ENCODE results near the gene KCNIP3.

The KCNIP3 gene

DNA sequence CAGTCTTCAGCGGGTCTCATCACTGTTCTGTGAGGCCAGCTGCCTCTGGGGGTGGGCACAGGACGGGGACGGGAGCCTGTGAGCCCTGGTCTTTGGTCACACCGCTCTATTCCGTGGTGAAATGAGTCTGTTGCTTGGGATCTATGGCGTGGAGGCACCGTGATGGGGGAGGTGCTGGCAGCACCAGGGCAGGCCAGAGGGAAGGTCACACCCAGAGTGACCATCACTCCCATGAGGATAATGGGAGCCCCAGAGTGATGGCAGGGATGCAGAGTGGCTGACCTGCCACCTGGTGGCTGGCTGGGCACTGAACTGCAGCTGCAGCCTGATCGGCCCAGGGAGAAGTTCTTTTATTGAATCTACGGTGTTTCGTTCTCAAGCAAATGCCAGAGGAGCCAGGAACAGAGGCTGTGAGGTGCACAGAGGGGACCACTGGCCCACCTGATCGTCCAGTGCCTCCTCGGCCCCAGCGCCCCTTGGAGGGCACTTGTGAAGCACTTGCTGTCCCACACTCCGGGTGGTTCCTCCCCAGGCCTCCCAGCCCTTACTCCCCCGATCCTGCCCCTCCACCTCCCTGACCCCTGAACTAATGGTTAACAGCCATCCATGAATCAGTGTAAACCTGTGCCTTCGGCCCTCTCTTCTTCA lies 17.9 kb downstream of the KCNIP3 start:
- peak; percentile 24 for DNase-seq

DNA sequence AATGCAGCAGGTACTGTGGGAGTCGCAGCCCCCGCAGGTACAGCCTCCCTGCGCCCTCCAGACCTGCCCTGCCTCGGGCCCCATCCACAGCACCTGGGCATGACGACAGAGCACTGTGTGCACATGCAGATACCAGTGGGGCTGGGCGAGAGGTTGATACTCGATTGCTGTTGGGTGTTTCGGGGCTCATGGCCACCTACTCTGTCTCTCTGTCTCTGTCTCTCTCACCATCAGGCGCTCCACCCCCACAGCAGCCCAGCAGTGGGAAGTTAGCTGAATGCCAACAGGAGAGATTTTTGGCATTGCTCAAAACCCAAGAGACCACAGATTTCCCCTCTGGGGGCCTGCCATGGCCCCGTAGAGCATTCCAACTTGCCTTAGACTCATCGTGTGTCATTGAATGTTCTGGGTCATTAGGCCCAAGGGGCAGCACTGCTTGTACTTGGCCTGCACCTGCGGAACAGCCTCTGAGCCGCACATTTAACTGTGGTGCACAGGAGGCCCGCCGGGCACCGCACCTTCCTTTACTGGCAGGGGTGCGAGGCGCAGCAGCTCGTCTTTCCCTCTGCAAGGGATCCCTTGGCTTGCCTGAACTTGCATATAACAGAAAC lies 18.8 kb downstream of the KCNIP3 start:
- no peak for DNase-seq

DNA sequence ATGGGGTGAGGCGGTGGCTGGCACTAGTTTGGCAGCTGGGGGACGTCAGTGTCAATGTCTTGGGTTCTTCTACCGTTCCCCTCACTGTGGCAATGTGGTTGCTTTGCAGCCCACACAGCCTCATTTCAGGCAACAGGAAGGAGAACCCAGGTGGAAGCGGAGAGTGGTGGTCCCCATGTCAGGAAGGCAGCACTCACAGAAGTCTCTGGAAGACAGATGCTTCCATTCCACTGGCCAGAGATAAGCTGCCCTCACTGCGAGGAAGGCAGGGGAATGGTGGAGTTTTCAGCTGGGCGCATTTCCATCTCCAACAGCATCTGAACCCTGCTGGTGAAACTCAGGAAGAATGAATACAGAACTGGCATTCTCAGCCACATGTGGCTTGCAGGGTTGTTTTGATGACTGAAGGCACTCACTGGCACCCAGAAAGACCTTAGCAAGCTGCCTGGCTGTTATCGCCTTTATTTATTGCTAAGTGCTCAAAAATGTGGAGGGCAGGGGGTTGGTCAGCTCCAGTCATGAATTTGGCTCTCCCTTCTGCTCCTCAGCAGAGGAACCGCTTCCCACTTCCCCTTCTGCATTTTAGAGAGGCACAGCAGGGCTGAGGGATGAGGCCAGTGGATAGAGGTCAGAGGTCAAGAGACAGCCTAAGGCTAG lies 19.4 kb downstream of the KCNIP3 start:
- DNase-seq: no peak

DNA sequence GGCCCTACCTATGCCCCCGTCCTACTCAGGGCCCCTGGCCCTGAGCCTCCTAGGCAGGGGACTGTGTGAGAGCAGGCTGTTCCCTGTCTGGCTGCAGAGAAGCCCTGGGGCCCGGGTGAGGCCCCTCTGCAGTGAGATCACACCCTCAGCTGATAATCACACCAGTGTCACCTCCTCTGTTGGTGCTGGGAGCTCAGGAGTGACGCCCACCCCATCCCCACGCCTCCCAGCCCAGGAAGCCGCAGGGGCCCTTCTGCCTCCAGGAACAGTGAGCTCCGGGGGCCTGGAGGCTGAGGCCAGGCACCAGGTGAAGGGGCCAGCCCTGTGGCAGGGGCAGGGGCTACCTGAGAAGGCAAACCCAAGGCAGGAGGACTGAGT lies 20.0 kb downstream of the KCNIP3 start:
- no peak for DNase-seq

DNA sequence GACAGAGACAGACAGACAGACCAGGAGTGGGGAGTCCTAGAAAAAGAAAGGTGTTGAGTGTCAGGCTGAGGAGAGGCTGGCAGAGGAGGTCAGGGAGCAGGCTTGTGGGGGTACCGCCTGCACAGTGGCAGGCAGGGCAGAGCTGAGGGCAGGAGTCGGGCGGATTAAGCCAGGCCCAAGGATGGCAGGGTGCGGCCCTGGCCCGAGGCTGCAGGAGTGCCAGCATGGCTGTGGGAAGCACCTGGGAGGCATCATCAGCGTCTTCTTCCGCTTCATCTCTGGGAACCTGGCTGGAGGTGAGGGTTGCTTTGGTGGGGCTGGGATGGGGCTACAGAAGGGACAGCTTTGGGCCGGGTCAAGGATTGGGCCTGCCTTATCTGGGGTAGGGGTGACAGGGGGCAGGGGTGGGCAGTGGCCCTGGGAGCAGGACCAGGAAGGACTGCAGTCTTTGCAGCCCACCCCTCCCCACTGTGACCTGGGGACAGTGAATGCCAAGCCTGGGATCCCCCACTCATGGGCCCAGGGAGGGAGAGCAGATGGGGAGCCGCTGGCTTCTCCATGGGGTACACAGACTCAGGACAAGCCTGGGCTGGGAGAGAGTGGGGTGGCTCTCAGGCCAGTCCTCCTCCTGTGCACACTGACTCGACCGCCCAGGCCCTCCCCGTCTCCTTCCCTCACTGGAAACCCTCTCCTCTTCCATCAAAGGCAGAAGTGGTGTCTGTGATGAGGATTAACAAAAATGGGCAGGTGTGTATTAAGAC lies 20.7 kb downstream of the KCNIP3 start:
- DNase-seq: no peak

DNA sequence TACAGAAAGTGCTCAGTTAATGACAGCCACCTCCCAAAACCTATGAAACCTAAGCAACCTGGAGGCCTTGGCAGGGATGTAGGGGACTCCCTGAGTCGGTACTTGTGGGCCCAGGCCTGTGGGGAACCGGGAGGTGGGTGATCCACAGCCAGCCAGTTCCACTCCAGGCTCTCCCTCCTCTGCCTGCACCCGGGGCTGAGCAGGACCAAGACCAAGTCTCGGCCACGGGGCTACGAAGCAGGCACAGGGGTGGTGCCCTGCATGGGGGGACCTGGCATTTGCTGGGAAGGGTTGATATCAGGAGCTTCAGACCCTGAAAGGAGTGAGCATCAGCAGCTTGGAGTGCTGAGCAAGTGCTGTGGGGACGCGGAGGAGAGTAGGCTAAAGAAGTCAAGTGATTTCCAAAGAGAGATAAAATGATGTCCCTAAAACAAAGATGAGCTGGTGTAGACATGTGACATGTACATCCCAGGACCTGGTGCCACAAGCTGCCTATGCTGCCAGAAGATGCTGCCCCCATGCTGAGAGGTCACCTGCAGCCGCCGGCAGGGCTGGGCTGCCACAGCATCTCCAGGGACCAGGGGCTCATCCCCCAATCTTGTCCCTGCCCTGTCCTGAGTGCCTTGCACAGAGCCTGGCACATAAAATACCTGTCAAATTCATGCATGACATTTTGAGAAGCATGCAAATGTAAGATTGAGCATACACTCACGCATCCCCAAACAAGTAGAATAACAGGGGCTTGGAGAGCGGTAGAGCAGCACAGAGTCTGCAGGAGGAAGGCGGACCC lies 21.5 kb downstream of the KCNIP3 start:
- no peak for DNase-seq

DNA sequence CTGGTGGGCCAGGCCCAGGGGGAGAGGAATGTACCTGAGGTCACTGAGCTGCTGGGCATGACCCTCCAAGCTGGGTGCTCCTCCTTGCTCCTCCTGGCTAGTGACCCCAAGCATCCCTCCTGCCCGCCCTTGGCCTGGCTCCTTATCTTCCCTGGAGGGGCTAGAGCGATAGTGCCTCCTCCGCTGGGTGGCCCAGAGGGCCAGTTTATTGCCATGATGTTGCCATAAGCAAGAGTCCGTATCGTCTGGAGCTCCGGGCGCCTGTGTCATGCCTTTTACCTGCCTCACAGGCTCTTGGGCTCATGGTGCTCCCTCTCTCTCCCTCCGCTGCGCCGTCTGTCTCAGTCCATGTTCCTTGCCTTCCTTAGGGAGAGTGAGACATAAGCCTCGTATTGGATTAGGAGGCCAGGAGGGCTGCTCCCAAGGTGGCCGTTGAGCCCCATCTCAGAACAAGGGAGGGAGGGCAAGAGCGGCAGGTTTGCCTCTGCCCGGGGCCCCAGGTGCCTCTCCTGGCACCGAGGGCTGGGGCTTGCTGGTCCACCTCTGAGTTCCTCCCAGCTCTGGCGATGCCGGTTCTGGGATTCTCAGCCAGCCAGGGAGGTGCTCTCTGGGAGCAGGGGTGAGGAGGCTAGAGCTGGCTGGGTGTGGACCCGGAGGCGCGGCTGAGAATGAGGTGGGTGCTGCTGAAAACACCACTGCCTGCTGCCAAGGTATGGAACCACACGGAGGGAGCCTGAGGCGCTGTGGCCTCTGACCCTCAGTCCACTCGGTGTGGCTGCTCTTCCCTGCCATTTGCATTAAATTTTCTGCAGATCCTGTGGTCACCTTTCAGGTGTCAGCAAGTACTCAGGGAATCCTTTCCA lies 22.6 kb downstream of the KCNIP3 start:
- no peak for DNase-seq

DNA sequence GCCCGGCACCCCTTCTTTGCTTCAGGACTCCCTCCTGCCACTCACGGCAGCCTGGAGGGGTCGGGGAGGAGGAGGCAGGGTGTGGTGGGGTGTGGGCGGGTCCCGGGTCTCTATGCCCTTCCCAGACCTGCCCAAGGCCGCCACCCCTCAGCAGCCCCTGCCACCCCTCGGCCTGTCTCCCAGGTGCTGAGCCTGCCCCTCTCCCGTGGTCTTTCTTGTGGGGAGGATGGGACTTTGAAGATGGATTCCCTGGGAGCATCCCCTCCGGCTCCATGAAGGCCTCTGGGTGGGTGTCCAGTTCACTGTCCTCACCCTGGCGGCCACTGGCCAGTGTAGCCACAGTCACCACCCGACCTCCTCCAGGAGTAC lies 23.2 kb downstream of the KCNIP3 start:
- no peak for DNase-seq

DNA sequence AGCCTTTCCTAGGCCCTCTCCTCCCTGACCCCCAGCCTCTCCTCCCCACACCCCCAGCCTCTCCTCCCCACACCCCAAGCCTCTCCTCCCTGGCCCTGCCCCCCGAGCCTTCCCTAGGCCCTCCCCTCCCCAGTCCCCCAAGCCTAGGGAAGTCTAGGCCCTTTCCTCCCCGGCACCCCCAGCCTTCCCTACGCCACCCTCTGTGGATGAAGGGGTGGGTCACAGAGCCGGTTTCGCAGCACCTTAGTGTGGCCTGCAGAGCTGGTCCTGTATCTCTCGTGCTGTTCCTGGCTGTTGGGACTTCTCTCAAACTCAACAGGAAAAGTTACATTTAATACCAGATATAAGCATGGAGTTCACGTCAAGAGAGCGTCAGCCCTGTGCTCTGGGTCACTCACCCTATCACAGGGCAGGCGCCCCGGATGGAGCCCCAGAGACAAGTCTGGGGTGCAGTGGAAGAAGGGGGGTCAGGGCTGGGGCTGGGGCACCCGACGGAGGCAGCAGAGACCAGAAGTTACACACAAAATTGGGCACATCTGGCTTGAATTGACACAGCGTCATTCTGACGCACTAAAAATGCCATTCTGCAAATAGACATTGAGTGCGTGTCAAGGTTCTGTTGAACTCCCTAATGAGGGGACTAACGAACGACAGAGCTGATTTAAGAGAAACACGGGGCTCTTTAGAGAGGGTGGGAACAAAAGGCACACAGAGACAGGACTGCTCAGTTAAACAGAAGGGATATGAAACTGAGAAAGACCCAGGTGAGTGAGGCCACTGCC lies 24.0 kb downstream of the KCNIP3 start:
- no peak for DNase-seq

DNA sequence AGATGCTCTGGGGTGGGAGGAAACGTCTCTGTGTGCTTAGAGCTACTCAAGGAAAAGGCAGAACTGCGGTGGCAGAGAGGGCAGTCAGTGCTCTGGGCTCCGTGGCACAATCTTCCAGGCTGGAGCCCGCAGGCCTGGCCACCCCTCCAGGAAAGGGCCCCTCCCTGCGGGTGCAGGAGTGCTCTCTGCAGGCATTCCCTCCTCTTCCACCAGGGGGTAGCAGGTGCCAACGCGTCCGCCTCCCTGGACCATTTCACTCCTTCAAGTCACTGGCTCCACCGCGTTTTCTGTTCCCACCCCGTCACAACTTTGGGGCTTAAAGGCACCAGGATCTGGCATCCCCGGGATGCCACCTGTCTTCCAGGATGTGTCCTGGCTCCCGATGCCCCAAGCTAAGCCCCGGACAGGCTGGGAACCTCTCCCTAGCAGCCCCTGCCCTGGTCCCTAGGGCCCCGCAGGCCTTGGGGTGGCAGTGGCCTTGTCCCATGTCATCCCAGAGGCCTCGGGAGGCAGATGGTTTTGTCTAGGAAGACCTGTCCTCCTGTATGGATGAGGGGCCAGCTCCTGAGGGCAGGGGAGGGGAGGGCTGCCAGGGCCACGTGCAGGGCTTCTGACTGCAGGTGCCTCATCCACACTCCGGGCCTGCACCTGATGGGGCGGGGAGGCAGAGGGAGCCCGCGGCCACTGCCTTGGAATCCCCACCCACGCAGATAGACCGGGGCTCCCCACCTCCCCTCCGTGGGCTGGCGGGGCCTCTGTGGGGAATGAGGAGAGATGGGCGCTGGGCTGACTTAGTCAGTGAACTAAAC lies 26.4 kb downstream of the KCNIP3 start:
- DNase-seq: peak; percentile 7

DNA sequence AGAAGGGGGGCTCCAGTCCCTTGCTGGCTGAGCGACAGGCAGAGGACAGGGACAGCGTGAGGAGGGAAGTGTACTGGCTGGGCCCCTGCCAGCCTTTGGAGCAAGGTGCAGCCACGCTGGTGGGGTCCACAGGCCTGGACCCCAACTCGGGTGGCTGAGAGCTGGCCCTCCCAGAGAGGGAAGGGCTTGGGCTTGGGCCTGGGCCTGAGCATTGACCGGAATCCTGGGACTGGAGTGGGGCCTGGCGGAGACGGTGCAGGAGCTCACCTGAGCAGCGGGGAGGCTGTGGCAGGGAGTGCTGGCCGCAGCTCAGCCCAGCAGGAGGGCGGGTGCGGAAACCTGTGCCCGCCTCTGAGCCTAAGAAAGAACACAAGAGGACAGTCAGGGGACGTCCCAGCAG lies 27.9 kb downstream of the KCNIP3 start:
- no peak for DNase-seq

DNA sequence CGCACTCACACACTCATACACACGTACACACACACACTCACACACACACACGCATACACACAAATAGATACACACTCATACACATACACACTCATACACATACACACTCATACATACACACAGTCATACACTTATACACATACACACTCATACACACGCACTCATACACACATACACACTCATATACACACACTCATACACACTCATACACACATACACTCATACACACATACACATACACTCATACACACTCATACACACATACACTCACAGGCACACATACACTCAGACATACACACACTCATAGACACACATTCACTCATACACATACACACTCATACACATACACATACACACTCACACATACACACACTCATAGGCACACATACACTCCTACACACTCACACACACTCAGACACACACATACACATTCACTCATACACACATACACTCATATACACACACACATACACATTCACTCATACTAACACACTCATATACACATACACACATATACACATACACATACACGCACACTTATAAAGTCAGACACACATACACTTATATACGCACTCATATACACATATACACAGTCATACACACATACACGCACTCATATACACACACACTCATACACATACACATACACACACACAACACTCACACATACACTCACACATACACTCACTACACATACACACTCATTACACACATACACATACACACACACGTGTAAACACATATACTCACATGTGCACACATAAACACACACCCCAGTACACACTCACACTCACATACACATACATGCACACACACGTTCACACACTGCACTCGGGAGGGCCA lies 28.7 kb downstream of the KCNIP3 start:
- no peak for DNase-seq

DNA sequence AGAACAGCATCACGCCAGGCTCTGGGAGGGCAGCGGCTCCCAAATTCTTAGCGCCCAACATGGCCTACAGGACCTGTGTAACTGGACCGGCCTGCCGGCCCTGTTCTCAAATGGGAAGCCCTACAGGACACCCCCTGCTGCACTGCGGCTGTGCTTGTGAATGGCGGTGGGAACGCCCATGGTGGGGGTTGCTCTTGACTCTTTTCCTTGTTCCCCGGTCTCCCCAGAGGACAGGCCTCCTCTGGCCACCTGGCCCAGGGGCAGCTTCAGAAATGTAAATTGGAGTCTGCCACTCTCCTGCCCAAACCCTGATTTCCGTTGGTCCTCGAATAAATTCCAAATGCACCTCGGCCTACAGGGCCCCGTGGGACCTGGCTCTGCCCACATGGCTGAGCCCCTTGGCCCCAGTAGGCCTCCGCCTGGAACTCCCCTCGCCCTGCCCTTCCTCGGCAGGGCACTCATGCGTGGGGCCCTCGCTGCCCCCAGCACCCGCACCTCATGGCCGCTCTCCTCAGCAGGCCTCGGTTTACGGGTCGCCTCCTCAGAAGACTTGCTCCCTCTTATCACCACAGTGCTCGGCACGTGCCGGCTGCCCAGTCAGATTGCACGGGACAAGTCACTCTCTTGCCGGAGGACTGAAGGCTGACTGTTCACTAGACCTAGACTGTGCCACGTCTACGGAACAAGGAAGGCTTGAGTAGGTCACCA lies 29.4 kb downstream of the KCNIP3 start:
- DNase-seq: no peak

DNA sequence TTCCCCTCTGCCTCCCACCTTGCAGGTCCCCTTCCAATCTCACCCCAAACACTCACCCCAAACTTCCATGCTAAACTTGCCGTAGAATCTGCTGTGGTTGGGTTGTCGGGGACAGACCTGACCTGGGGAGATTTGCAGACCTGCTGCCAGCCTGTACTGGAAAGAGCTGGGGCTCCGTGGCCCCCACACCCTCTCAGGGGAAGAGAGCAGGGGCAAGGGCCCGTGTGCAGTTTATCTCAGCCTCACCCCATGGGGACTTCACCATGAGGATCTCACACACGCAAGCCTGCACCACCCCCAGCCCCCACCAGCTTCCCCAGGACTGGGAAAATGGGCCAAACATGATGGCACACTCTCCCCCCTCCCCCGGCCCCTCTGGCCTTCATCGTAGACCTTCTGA lies 30.7 kb downstream of the KCNIP3 start:
- DNase-seq: no peak

DNA sequence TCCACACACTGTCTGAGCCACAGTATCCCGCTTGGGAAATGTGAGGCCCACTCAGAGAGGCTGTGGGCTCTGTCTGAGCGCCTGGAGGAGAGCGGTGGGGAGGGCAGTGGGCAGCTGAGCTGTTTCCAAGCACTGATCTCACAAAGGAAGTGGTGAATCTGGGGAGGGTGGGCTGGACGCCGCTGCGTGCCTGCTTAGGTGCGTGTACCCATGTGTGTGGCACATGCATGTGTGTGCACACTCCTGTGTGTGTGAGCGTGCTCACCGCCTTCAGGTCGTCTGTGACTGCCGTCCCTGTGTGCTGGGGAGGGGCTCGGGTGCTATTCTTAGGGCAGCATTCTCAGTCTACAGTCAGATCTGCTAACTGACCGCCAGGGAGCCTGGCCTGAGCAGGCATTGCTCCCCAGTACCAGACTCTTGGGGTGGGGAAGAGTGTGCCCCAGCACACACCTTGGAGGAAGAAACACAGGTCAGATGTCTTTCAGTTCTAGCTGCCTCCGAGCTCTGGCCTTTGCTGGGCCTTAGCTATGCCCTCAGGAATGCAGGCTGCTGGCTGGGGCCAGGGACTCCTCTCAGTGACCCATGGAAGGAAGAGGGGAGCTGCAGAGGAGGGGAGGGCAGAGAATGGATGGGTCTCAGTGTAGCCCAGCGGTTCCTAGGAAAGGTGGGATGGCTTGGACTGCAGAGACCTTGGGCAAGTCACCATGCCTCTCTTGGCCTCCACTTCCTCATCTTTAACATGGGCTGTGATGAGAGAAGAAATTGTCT lies 31.4 kb downstream of the KCNIP3 start:
- no peak for DNase-seq

DNA sequence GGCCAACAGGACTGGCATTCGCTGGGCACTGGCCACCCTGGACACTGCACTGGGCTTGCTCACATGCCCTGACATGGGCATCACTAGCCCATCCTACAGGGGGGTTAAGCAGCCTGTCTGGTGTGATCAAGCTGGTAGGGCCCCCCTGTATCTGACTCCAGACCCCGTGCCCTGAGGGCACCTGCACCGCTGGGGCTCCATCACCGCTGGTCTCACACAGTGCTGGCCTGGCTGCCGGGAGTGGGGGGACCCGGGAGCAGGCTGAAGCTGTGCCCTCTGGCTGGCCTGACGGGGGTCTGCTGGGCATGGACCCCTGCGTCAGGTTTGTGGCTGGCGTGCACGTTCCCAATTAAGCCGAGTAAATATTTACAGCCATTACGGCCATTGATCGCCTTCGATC lies 32.3 kb downstream of the KCNIP3 start:
- DNase-seq: no peak

DNA sequence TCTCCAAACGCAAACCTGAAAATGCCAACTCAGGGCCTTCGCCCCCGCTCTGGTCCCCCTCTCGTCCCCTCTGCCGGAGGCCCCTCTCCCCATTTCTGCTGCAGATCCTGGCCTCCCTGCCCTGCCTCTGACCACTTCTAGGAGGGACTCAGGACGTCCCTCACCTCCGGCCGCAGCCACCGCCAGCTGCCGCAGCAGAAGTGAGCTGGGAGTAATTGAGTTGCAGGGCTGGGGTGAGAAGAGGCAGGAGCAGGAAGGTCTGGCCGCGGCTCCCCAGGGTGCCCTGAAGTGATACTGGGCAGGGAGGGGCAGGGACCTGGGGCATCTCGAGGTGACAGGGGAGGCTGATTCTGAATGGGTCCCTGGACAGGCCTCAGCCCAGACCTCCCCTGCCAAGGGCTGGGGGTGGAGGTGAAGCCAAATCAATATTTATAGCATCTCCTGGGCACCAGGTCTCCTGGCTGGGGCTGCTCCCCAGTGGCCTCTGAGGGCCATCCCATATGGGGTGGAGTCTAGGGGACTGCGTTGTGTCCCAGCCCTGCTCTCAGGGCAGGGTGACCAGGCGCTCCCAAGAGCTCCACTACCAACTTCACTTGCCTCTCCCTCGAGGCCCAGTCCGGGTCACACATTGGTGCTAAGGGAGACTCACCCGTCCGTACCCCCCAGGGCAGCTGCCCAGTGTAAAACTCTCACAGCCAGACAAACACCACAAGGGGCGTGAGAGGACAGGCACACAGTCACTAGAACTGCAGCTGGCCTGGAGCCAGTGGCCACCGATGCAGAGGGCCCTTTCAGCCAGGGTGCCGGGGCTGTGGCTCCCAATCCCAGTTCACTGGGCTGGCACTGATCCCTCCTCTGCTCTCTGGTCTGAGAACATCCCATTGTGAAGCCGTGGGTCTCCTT lies 33.0 kb downstream of the KCNIP3 start:
- no peak for DNase-seq
